GM11168 (cell line): ENCODE data around the gene SERTM1.

Source experiments
- in situ Hi-C: fragments of 300-500 bp; cut with MboI; formaldehyde crosslinking; loops from one replicate; pipeline ENCODE4 v1.12.0; 2022; ENCODE audit warnings: low sequenced_read_pairs; ENCODE audit not compliant: unreplicated experiment

SERTM1 gene

DNA sequence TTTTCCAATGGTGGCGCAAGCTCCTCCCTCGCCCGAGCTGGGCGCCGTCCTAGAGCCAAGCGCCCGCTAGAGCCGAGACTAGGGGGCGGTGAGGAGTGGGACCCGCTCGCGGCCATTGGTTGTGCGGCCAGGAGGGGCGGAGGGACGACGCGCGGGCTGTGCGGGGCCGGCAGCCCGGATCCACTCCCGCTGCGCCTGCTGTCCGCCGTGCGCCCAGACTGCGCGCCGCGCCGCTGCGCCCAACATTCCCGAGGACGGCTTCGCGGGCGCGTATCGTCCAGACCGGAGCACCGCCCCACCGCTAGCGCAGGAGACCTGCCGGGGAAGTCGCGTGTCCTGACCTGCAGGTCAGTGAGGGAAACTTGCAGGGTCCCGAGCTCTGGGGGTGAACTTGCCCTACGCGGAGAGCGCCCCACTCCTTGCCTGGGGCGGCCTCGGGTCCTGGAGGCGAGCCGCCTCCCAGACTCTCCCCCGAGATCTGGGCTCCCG, at the start of gene SERTM1:
SERTM1 (plus strand) TSS at position 183 of the 489 bp plus-strand sequence. CDS start 21,059 bp downstream, outside the sequence.
- in situ Hi-C loops, result no loop called here

DNA sequence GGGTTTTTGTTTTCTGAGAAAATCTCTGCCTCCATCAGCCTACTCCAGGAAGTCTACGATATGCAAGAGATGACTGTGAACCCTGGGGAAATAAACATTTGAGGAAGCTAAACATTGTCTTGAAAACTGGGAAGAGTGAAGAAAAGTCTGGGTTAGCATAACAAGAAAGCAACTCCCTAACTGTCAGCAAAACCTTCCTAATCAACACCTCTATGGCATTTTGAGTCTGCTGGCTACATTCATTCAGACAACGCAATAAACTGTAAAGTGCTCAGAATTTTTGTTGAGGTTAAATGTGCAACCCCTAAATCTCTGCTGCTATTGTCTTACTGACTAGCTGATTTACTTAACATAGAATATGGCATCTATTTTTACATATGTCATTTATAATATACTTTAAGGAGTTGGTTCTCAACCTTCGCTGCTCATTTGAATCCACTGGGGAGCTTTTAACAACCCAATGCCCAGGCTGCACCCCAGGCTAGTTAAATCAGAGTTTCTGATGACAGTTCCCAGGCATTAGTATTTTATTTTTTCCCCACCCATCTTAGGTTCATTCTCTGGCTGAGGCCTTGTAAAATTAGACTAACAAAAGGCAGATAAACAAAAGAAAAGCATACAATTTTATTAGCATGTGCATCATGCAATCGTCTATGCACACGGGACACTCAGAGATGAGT, 45.3 kb upstream of the SERTM1 start:
- in situ Hi-C loops, result no loop called here

DNA sequence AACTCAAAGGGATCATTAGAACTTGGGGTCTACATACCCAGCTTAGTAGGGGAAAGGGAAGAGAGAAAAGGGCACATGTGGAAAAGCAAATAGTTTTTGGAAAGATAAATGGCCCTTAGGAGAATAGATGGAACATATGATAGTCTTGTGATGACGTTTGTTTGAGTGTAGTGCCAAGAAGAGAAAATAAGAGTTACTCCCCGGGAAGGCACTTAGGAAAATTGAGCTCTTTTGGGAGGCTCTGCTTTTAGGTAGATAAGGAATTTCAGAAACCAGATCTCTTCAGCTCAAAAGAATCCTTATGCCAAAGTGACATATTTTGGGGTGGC, 44.8 kb upstream of the SERTM1 start:
- in situ Hi-C loops, result no loop called here

DNA sequence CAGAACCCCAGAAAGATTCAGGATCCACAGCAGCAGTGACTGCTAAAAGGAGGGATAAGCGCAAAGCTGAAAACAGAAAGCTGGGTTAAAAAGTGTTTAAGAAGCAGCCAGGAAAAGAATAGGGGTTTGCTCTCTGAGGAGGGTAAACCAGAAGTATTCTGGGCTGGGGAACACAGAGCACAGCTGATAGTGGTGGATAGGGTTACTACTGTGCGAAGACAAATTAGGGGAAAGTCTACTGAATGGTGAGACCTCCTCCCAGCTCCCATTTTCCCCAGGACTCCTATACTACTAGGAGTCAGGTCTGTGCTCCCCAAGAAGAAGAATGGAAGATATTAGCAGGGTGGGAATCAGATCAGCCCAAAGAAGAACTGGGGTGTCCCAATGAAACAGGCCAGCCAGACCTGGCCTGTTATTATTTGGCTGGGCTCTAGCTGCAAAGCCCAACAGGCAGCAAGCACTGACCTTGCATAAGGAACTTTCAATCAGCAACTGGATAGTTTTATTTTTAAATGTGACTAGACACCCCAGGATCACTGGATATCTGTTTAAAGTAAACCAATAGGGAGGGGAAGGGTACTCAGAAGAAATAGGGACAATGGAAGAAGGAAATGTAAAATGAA, 43.5 kb upstream of the SERTM1 start:
- in situ Hi-C loops, result no loop called here

DNA sequence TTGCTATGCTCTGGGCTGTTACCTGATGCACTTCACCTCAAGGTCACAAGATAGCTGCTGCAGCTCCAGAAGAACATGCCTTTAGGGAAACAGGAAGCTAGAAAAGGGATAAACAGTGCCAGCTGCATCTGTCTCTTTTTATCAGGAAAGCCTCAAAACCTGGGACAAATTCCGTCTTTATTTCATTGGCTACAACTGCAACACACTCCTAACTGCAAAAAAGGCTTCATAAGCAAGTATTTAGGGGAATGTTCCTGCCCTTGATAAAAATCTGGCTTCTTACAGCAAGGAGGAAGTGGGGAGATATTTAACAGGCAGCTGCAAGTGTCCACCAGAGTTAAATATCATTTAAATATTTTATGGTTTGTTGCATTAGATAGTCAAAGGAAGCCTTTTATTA, 34.2 kb upstream of the SERTM1 start:
- in situ Hi-C loops, result no loop called here

DNA sequence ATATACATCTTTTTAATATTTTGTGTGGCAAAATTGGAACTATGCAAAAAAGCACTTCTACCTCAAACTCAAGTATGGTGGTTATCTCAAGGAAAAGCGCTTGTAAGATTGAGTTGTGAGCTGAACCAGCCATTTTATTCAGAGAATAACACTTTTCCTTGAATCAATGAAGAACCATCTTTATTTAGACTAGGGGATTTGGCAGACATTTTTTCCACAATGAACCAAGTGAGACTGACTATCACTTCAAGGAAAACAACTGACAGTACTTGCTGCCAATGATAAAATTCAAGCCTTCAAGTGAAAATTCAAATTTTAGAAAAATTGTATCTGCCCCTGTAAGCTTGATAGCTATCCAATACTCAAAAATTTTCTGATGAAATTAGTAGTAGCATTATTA, 23.2 kb upstream of the SERTM1 start:
- in situ Hi-C loops, result no loop called here

DNA sequence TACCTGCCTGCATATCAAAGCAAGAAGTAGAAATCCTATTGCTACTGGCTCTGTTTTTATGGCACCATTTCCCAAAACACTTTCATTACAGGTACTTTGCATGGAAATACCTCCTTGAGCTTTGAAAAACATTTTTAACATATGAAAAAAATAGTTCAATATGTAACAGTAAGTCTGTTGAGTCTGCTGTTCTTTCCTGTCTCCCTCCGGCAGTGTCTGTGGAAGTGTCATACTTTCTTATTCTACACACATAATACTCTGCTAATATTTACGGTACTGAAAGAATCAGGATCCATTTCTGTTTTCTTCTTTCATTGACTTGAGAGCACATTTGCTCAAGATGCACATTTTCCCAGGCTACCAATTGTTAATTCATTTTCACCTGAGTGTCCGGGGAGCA, 8.2 kb upstream of the SERTM1 start:
- in situ Hi-C loops, result no loop called here

DNA sequence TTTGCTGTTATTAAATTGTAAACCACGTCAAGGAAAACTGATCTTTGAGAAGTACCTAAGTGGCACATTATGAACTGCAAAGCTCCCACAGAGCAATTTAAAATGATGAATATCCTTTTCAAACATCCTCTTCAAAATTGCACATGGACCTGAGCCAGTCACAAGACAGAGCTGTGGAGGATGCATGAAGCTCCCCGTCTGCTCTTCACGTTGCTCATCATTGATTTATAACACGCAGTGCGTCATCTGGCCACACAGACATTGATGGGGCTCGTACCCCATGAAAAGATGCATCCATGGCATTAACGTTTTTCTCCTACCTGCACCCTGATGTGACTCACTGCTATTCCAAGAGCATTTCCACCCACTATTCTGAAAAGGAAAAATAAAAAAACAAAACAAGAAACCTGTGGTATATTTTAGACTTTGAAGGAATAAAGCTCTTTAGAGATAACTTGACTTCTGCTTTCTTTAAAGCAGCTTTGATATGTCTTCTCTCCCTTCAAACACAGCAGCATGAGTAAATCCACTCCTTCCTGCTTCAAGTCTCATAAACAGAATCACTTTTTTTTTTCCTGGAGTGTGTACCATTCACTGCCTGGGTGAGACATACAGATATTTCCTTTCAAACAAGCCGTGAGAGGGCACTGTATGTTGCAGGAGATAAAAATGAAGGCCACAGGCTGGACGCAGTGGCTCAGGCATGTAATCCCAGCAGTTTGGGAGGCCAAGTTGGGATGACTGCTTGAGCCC, 7.2 kb upstream of the SERTM1 start:
- in situ Hi-C loops, result no loop called here

DNA sequence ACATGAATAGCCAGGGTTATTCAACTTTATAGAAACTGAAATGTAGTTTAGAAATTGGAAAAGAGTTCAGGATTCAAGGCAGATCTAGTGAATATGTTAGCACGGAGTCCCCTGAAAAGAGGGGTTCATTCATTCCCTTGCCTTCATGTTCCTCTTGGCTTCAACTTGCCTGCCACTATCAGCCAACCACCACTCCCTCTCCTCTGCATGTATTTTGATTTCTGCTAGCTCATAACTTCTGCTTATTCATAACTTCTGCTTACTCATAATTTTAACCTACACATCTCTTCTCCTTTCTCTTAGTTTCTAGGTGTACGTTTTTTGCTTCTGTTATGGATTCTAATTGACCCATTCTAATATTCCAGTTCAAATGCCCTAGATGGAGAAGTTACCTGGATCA, 5.5 kb upstream of the SERTM1 start:
- in situ Hi-C loops, result no loop called here

DNA sequence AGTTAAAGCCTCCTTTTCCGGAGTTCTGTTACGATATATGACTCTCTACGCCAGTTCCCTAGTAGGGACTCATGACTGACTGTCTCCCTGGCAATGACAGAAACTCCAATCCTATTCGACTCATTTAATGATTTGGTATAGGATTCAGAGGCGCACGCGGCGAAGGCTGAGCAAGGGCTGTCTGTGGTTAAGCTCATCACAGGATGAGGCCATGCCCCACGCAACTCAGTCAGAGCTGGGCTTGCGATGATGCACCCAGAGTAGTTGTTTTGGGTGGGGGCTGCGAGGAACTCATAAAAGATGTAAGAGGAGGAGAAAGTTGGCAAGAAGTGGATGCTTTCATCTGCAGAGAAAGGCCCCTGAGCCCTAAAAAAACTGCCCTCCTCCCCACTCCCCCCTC, 468 bp upstream of the SERTM1 start:
- in situ Hi-C loops, result no loop called here

DNA sequence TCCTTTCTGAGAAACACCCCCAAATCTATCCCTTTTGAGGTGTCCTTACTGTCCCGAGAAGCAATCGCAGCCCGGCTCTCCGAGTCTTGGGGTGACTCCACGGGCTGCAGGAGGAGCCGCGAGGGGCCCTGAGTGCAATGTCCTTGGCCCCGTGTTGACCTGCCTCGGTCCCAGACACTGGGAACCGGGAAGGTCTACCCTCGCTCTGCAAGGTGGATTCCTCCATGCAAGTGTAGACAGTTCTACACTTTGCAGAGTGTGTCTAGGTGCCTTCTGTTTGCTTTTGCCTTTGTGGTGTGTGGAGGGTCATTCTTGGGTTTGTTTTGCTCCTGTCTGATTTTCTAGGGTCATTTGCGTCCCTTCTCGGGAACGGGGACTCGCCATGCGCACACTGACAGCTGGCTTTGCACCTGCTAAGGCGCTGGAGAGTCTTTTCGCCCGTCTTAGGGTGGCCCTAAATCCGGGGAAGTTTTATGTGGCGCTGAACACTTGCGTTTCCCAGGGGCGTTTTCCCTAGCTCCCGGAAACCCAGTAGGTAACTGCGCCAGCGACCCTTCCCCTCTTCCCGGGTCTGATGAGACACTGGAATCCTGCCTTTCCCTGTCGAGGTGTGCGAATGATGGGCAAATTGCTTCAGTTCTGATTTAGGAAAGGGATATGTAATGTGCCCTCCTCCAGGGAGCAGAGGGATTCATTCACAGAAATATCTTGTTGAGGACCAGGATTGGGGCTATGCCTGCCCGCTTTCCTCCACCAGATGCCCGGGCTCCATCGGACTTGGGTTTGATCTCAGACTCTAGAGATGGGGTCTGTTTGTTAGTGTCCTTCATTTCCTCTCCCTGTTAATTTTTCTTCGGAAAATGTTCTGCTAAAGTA, 755 bp downstream of the SERTM1 start:
- in situ Hi-C loops, result no loop called here

DNA sequence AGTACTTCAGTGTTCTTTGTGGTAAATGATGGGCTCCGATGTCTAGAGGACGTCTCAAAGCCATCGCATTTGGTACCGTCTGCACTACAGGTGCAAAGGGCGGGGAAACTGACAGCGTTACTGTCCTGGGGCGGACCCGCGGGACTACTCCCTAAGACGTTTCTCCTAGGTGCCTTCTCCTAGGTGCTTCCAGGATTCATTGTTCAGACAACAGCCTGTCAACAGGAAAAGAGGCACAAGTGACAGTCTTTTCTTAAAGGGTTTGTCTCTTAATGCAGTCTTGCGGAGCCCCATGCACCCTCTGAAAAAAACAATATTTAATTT, 1.4 kb downstream of the SERTM1 start:
- in situ Hi-C loops, result no loop called here

DNA sequence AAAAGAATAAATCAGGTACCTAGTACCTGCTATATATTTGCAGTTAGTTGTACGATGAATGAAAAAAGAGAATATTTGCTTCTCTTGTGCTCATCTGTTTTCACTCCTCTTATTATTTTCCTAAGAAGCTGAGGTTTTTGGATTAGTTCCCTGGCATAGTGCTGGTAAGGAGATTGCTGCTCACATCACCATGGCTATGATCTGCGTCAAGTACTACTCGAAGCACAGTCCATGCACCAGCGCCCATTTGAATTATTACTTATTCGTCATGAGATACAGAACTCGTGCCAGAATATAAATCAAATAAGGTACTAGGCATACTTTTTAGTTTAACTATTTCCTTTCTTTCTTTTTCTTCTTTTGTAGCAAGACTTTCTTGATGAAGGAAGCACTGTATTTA, 7.1 kb downstream of the SERTM1 start:
- in situ Hi-C loops, result no loop called here

DNA sequence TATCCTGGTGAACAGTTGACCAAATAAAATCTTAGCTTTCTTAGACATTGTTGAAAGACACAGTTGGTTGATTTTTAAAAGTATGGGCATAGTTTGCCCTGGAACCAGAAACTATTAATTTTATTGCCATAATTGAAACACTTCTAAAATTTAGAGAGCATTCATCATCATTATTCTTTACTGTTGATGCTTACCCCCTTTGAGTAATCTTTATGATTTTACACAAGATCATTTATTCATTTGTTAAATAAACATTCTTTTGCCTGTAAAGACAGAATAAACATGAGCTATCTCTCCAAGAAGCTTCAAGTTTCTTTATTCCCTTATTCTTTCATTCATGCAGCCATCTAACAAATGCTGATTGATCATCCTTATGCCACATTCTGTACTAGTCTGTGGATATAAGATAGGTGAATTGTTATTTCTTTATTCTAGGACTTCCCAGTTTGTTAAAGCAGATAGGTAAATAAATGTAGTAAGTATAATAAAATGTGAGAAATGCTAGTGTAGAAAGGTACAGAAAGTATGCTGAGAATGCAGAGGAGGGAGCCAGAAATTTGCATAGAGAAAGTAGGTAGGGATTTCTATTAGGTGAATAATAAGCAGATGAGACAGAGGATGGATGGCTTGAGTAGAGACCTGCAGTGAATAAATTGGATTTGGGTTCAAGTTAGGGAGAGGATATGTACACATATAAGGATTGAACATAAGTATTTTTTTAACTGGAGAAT, 8.2 kb downstream of the SERTM1 start:
- in situ Hi-C loops, result no loop called here

DNA sequence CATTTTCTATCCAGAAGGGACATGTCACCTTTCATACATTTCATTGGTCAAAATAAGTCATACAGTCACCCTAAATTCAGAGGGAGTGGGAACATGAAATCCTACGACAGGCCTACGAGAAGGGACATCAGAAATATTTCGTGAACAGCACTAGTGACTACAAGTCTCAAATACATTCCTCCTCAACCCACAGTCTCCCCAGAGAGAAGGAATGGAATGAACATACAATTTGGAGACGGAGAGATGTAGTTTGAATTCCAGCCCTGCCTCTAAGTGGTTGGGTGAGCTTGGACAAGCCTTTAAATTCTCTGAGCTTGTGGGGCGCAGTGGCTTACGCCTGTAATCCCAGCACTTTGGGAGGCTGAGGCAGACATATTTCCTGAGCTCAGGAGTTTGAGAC, 9.9 kb downstream of the SERTM1 start:
- in situ Hi-C loops, result no loop called here

DNA sequence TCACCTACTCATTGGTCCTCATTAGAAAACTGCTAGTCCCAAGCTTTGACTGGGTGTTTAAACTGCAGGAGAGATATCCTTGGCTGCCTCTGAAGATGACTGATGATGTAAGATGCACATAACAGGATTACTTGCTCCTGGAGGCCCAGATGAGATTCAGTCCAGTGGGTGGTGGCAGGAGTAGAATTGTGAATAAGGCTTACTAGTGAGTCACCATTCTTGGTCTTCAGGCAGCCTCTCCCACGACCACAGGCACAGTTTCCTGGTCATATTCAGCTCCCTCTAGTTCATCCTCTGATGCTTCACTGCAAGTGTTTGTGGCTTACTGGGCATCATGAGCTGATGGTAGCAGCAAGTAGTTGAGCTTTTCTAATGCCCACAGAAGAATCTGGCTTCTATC, 12.1 kb downstream of the SERTM1 start:
- in situ Hi-C loops, result no loop called here

DNA sequence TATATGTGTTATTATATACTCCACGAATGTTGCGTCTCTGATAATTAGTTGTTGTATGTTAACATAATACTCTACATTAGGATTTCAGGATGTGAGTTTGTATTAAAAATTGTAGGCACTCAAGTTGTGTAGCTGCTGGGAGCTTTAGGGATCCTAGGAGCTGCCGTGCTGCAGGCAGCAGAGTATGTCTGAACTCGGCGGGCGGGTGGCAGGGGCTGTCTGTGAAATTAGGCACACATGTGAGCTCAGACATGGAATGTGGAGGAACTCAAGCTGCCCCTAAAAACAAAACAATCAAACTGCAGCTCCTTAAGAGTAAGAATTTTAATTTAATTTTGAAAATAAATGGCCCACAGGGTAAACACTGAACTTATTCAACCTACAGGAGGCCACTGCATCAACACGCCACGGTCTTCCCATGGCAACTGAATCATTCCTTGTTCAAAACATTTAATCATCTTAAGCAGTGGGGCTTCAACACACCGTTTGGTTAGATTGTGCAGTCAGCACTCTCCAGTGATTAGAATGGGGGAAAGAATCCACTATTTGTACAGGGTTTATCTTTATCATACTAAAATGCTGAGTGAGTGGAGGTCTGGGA, 22.7 kb downstream of the SERTM1 start:
- in situ Hi-C loops, result no loop called here

DNA sequence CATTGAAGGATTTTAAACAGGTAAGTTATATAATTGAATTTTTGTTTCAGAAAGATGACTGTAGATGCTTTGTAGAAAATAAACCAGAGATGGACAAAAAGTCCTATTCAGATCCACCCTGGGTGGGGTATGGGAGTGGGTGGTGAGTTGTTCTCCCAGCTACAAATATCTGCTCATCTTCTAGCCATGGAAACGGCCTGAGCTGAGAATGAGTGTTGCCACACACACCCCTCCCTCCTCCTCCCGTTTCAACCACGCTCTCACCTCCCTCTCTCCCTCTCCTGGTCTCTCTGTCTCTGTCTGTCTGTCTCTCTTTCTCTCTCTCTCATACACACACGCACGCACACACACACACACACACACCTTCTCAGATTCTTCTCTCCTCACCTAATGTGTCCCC, 26.4 kb downstream of the SERTM1 start:
- in situ Hi-C loops, result no loop called here

DNA sequence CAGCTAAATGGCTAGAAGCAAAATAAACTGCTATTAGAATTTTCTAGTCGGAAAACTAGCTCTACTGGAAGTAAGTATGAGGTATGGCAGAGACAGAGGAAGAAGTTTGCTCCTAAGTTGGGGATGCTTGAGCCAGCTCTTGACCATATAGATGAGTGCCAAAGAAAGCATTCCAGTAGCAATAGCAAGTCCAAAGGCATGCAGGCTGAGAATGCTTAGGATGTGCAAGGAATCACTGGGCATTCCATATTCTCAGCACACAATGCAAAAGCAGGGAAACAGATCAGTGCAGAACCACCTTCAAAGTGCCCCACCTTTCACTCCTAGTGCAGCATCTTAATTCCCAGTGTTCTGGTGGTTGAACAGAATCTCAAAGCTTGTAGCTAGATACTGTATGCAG, 32.9 kb downstream of the SERTM1 start:
- in situ Hi-C loops, result no loop called here
